Naive B cell (primary cell): ENCODE data around the gene LILRB2. TPM values are rescaled to one million over a fixed set of nuclear protein-coding genes. Genes with fewer than 3 reads are reported as not detected.

Source experiments
- ATAC-seq, 2 donors: fragments of 150-1000 bp; cut with Tn5 transposase; 2 replicates each; pipeline ENCODE4 v1.10.0; 2021; ENCODE audit warnings: low read depth in 2 of 2, mild to moderate bottlenecking in 2 of 2, moderate library complexity in 2 of 2
- DNase-seq: peaks from one replicate; pipeline ENCODE4 v3.0.0; 2022
- H3K27ac Mint-ChIP-seq, 6 donors: one replicate each; pipeline ENCODE4 v1.8.0; 2020 to 2022; ENCODE audit warnings: mild to moderate bottlenecking in 6 of 6, mixed read lengths in 6 of 6, moderate library complexity in 5 of 6, inconsistent platforms in 2 of 6
- H3K27me3 Mint-ChIP-seq, 3 donors: one replicate each; pipeline ENCODE4 v1.8.0; 2021 to 2022; ENCODE audit warnings: mixed read lengths in 3 of 3, mild to moderate bottlenecking in 1 of 3
- H3K36me3 Mint-ChIP-seq, 2 donors: one replicate each; pipeline ENCODE4 v1.8.0; 2020 to 2022; ENCODE audit warnings: mixed read lengths in 2 of 2, inconsistent platforms in 1 of 2, mild to moderate bottlenecking in 1 of 2
- H3K4me1 Mint-ChIP-seq, 3 donors: one replicate each; pipeline ENCODE4 v1.8.0; 2020 to 2022; ENCODE audit warnings: mixed read lengths in 3 of 3, inconsistent platforms in 1 of 3, mild to moderate bottlenecking in 1 of 3, moderate library complexity in 1 of 3
- H3K4me3 Mint-ChIP-seq, 8 donors: one replicate each; pipeline ENCODE4 v1.8.0; 2020 to 2022; ENCODE audit warnings: mild to moderate bottlenecking in 8 of 8, mixed read lengths in 8 of 8, moderate library complexity in 8 of 8, inconsistent platforms in 2 of 8
- H3K9me3 Mint-ChIP-seq, 7 donors: one replicate each; pipeline ENCODE4 v1.8.0; 2020 to 2022; ENCODE audit warnings: mixed read lengths in 7 of 7, mild to moderate bottlenecking in 5 of 7, inconsistent platforms in 2 of 7, moderate library complexity in 1 of 7
- polyA plus RNA-seq, 6 donors: library from polyadenylated mRNA; unstranded; fragments of 300-500 nt; fragmentation: Illumina TruSeq; gene quantifications; one replicate each; pipeline ENCODE4 v1.2.3, GENCODE V29; 2021; ENCODE audit warnings: low read depth in 6 of 6

The LILRB2 gene
- polyA plus RNA-seq, 6 donors from 2014 or later: 0.36 to 1.6 (median 0.76) TPM; not detected in 1

DNA sequence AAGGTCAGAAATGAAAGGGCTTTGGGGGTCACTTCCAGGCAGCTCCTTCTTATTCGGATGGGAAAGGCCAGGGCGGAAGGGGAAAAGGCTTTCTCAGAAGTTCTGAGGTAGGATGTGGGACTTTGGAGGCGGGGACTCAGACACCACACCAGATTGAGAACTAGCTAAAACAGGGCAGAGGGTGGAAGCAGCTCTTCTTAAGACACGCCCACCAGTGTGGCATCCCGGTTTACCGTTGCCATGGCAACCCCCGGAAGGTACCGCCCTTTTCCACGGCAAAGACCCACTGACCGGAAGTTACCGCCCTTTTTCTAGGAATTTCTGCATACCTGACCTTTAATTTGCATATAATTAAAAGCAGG, 35.8 kb upstream of the LILRB2 start:
- DNase-seq: no peak
- H3K4me3 Mint-ChIP-seq: no peak overlapping the region
- ATAC-seq: no peak
- H3K9me3 Mint-ChIP-seq: no peaks in the 10 kb centered on the region
- no peaks in the 10 kb centered on the region for H3K36me3 Mint-ChIP-seq
- H3K27ac Mint-ChIP-seq: peak overlapping the region in 5 of 6 donors; percentile 20 to 92 (median 86)
- H3K27me3 Mint-ChIP-seq: peaks cover 31 to 43% (median 36%) of the 10 kb centered on the region in 3 donors
- peaks cover 13 to 41% (median 25%) of the 10 kb centered on the region in 3 donors for H3K4me1 Mint-ChIP-seq

DNA sequence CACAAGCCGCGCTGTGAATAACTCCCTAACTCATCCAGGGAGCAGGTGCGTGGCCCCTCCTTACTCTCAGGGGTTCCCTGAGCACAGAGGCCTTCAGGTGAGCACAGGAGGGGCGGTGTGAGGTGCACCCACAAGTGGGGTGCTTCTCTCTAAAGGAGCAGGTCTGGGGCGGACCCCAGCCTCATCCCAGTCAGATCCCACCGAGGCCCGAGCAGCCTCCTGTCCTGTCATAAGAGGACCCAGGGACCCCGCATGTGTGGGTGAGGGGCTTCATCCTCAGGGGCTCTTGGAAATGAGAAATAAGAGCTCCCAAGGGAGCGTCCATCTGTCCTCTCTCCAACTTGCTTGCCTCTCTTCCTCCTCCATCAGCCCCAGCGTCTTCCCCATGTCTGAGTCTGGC, 35.0 kb upstream of the LILRB2 start:
- Mint-ChIP-seq H3K36me3 (no peaks in the 10 kb centered on the region), H3K27ac (peak overlapping the region in 3 of 6 donors; percentile 56 to 87 (median 86)), H3K4me1 (peaks cover 13 to 41% (median 25%) of the 10 kb centered on the region in 3 donors), H3K4me3 (no peak overlapping the region), H3K27me3 (peaks cover 36 to 48% (median 36%) of the 10 kb centered on the region in 3 donors), H3K9me3 (no peaks in the 10 kb centered on the region)
- no peak for ATAC-seq
- DNase-seq: no peak

DNA sequence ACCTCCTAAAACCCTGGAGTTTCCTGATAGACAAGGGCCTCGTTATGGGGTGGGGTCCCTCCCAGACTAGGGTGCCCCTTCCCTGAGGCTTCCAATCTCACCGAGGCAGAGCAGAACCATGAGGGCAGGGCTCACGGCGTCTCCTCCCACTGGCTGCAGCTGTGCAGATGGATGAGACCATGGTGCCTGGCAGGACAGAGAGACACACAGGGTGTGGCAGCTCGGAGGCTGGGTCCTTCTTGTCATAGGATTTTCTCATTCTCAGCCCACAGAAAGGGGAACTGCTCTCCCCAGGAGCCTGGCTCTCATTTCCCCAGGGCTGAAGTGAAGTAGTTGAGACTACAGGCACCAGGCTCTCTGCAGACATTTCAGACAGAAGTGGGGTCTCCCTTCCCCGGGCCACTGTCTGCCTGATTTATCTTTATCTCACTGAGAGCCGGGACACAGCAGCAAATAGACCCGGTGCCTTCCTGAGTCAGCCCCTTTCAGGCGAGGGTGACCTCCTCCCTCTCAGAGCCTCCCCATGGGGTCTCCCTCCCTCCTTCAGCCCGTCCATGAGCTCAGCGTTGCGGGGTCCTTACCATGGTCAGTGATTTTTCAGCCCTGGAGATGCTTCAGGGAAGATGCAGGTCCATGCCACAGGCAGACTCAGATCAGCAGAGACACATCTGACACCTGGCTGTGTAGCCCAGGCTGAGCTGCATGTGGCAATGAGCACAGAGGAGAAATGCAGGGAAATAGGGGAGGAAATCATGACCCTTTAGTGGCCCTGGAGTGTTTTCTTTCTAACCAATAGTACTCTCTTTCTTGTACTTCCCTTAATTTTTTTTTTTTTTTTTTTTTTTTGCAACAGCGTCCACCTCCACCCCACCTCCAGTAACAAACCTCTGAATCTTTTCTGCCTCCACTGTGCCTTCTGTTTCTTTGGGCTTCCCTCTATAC, 31.8 kb upstream of the LILRB2 start, which contains the start of gene LILRA5:
TSS of gene LILRA5 (minus strand) at position 731 of the 942 bp plus-strand sequence. CDS start at position 584, 147 bp downstream.
- H3K27ac Mint-ChIP-seq: peak within 1 kb of the TSS in 2 of 6 donors; percentile 75 to 81
- H3K4me1 Mint-ChIP-seq: peaks cover 10 to 20% (median 18%) of the 10 kb centered on the region in 3 donors
- H3K36me3 Mint-ChIP-seq: no peaks in the 10 kb centered on the region
- peak; percentile 63 for DNase-seq
- H3K9me3 Mint-ChIP-seq: no peaks in the 10 kb centered on the region
- ATAC-seq: peak; percentile 98 to 99
- H3K4me3 Mint-ChIP-seq: peak within 1 kb of the TSS in 2 of 8 donors; percentile 12 to 59
- peaks cover 45 to 61% (median 51%) of the 10 kb centered on the region in 3 donors for H3K27me3 Mint-ChIP-seq

DNA sequence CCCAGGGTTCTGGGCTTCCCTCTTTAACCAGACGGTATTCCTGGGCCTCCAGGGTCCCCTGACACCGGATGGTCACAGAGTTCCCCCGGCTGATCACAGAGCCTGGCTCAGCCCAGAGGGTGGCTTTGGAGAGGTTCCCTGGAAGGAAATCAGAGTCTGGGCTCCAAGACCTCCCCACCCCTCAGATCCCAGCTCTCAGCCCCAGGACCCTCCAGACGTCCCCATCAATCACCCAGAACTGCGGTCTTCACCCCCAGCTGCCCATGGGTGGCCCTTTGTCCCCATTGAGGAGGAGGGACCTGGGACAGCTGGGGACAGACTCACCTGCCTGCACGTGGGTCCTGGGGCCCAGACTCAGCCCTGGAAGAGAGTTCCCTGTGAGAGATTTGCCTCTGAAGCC, 31.1 kb upstream of the LILRB2 start:
- no peak for ATAC-seq
- Mint-ChIP-seq H3K9me3 (no peaks in the 10 kb centered on the region), H3K4me1 (peaks cover 10 to 20% (median 14%) of the 10 kb centered on the region in 3 donors), H3K27me3 (peaks cover 51 to 68% (median 58%) of the 10 kb centered on the region in 3 donors), H3K4me3 (no peak overlapping the region), H3K27ac (no peak overlapping the region), H3K36me3 (no peaks in the 10 kb centered on the region)
- DNase-seq: no peak

DNA sequence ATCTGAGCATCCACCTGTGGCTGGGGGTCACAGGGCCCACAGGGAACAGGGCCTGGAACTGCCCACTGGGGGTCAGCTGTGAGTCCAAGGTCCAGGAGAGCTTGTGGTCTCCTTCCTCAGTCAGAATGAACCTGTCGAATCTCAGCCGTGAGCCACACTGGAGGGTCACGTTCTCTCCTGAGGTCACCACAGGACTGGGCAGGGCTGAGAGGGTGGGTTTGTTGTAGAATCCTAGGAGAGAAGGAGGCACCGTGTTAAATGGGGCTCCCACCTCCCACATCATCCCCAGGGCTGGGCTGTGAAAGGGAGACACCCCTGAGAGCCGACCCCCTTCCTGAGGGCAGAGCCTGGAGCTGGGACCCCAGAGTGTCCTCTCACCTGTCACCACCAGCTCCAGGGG, 30.6 kb upstream of the LILRB2 start:
- ATAC-seq (no peak), DNase-seq (no peak)
- peak overlapping the region in 1 of 6 donors; percentile 22 for H3K27ac Mint-ChIP-seq
- peaks cover 10 to 19% (median 14%) of the 10 kb centered on the region in 3 donors for H3K4me1 Mint-ChIP-seq
- H3K27me3 Mint-ChIP-seq: peaks cover 54 to 70% (median 62%) of the 10 kb centered on the region in 3 donors
- no peak overlapping the region for H3K4me3 Mint-ChIP-seq
- H3K36me3 Mint-ChIP-seq: no peaks in the 10 kb centered on the region
- no peaks in the 10 kb centered on the region for H3K9me3 Mint-ChIP-seq

DNA sequence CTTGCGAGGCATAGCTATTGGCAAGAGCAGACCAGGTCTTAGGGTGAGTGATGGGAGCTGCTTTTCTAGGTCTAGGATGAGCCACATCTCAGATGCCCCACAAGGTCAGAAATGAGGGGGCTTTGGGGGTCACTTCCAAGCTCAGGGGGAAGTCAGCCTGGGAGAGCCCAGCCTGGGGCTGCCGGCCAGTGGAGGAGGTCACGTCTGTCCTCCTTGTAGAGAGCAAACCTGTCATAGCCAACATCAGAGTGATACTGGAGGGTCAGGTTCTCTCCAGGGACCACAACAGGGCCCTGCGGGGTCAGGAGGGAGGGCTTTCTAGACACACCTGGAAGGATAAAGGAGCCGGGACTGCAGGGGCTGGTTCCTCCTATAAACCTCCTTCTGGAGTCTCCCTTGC, 29.6 kb upstream of the LILRB2 start:
- no peaks in the 10 kb centered on the region for H3K36me3 Mint-ChIP-seq
- H3K4me1 Mint-ChIP-seq: peaks cover 10 to 14% (median 13%) of the 10 kb centered on the region in 3 donors
- H3K9me3 Mint-ChIP-seq: no peaks in the 10 kb centered on the region
- peaks cover 58 to 72% (median 65%) of the 10 kb centered on the region in 3 donors for H3K27me3 Mint-ChIP-seq
- H3K27ac Mint-ChIP-seq: no peak overlapping the region
- peak overlapping the region in 1 of 8 donors; percentile 22 for H3K4me3 Mint-ChIP-seq
- no peak for ATAC-seq
- no peak for DNase-seq

DNA sequence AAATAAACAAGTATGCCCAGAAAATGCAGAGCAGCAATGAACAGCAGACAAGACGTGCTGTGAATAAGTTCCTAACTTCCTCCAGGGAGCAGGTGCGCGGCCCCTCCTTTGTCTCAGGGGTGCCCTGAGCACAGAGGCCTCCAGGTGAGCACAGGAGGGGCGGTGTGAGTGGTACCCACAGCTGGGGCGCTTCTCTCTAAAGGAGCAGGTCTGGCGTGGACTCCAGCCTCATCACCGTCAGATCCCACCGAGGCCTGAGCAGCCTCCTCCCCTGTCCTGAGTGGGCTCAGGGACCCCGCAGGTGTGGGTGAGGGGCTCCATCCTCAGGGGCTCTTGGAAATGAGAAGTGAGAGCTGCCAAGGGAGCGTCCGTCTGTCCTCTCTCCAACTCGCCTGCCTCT, 28.9 kb upstream of the LILRB2 start:
- Mint-ChIP-seq H3K27ac (no peak overlapping the region), H3K27me3 (peaks cover 65 to 75% (median 72%) of the 10 kb centered on the region in 3 donors), H3K4me3 (no peak overlapping the region), H3K9me3 (peaks cover 0 to 5% (median 0%) of the 10 kb centered on the region in 7 donors), H3K4me1 (peaks cover 13 to 17% (median 14%) of the 10 kb centered on the region in 3 donors), H3K36me3 (peaks cover 0 to 2% of the 10 kb centered on the region in 2 donors)
- no peak for DNase-seq
- no peak for ATAC-seq

DNA sequence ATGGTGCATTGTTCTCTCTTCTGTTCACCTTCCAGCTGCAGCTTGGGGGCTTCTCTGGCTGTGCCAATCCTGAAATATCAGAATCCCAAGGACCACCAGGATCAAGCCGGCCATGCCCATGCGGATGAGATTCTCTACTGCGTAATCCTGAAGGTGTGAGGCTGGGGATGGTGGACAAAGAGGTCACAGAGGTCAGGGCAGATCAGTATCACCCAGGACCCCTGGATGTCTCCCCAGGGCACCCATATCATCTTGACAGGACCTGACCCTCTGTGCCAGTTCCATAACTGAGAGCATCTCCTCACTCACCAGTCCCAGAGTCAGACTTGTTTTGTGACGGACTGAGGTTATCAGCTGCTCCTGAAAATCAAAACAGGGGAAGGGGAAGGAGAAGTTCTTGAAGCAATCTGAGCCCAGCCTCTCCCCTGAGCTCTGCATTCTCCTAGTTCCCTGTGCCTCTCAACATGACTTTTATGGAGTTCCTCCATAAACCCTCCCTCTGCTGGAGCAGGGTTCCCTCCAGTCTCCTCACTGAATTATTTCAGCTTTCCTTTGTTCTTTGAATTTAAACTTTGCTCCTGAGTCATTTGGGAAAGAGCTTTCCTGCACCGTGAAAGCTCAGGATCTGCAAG, 26.6 kb upstream of the LILRB2 start:
- no peak overlapping the region for H3K27ac Mint-ChIP-seq
- peaks cover 0 to 6% (median 2%) of the 10 kb centered on the region in 7 donors for H3K9me3 Mint-ChIP-seq
- H3K36me3 Mint-ChIP-seq: peaks cover 0 to 4% of the 10 kb centered on the region in 2 donors
- peaks cover 7 to 15% (median 11%) of the 10 kb centered on the region in 3 donors for H3K4me1 Mint-ChIP-seq
- H3K27me3 Mint-ChIP-seq: peaks cover 65 to 75% (median 65%) of the 10 kb centered on the region in 3 donors
- H3K4me3 Mint-ChIP-seq: peak overlapping the region in 1 of 8 donors; percentile 41
- DNase-seq: no peak
- ATAC-seq: no peak

DNA sequence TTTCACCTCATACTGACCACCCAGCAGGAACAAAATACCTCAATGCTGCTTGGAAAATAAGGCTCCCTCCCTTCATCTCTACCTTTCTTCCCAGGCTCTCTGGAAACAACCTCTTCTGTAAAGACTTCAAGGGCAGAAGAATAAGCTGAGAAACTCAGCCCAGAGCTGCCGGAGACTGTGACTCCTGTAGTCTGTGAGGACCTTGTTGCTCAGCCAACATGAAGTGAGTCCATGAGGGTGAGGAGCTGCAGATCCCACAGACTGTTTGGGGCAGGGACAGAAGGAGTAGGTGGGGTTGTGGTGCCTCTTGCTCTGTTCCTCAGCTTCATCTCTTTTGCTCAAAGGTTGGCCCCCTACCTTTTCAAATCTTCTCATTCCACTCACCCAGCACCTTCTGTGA, 24.2 kb upstream of the LILRB2 start:
- ATAC-seq (no peak), DNase-seq (no peak)
- Mint-ChIP-seq H3K4me3 (no peak overlapping the region), H3K4me1 (peaks cover 0 to 12% (median 6%) of the 10 kb centered on the region in 3 donors), H3K27ac (no peak overlapping the region), H3K9me3 (peaks cover 0 to 6% (median 2%) of the 10 kb centered on the region in 7 donors), H3K36me3 (peaks cover 0 to 4% of the 10 kb centered on the region in 2 donors), H3K27me3 (peaks cover 70 to 83% (median 72%) of the 10 kb centered on the region in 3 donors)

DNA sequence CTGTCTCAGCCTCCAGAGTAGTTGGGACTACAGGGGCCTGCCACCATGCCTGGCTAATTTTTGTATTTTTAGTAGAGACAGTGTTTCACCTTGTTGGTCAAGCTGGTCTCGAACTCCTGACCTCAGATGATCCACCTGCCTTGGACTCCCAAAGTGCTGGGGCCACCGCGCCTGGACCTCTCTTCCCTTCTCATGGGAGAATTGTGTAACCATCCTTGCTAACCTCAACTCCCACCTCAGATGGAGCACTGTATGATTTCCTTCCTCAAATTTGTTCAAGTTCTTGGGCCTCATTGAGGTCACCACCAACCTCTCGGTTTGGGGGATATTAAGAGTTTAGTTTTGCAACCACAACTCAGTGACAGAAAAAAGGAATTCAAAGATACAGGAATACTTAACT, 21.3 kb upstream of the LILRB2 start:
- peak in 1 of 2 donors; percentile 44 for ATAC-seq
- peaks cover 74 to 93% (median 77%) of the 10 kb centered on the region in 3 donors for H3K27me3 Mint-ChIP-seq
- H3K4me1 Mint-ChIP-seq: peaks cover 3 to 12% (median 6%) of the 10 kb centered on the region in 3 donors
- no peak overlapping the region for H3K27ac Mint-ChIP-seq
- peak overlapping the region in 1 of 8 donors; percentile 38 for H3K4me3 Mint-ChIP-seq
- peaks cover 0 to 4% of the 10 kb centered on the region in 2 donors for H3K36me3 Mint-ChIP-seq
- DNase-seq: no peak
- peaks cover 0 to 6% (median 2%) of the 10 kb centered on the region in 7 donors for H3K9me3 Mint-ChIP-seq

DNA sequence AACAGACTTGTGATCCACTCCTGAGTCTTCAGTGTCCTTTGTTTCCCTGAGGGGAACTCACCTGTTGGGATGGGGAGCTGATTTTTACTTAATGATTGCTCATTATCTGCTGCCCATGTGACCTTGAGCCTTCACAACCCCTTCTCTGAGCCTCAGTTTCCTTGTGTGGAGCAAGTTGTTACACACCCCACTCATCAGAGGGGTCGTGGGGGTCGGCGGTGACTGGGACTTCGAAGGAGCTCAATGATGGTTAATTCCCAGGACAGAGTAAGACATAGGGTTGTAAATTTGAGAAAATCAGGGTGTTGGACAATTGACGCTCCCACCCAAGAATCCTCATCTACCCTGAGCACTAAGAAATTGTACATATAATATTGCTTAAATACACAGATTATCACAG, 18.6 kb upstream of the LILRB2 start:
- Mint-ChIP-seq H3K27me3 (peaks cover 53 to 74% (median 60%) of the 10 kb centered on the region in 3 donors), H3K9me3 (peaks cover 0 to 5% (median 0%) of the 10 kb centered on the region in 7 donors)

DNA sequence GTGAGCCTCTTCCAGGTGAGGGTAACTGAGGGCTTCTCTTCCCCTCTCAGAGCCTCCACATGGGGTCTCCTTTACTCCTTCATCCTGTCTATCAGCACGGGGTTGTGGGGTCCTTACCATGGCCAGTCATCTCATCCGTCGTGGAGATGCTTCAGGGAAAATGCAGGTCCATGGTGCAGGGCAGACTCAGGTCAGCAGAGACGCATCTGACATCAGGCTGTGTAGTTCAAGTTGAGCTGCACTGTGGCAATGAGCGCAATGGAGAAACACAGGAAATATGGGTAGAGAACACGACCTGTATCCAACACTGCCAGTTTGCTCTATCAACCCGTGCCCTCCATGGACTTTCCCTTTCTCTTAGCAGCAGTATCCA, 18.2 kb upstream of the LILRB2 start:
- Mint-ChIP-seq H3K4me3 (no peak overlapping the region), H3K4me1 (peaks cover 0 to 6% (median 3%) of the 10 kb centered on the region in 3 donors), H3K36me3 (peaks cover 0 to 6% of the 10 kb centered on the region in 2 donors), H3K27ac (no peak overlapping the region), H3K9me3 (peaks cover 0 to 8% (median 3%) of the 10 kb centered on the region in 7 donors), H3K27me3 (peaks cover 54 to 74% (median 61%) of the 10 kb centered on the region in 3 donors)
- DNase-seq: no peak
- ATAC-seq: no peak

More for the DNA sequence above, 18.6 kb upstream of the LILRB2 start:
- peaks cover 0 to 2% of the 10 kb centered on the region in 2 donors for H3K36me3 Mint-ChIP-seq
- DNase-seq: no peak
- no peak overlapping the region for H3K4me3 Mint-ChIP-seq
- peaks cover under 1 to 6% (median 3%) of the 10 kb centered on the region in 3 donors for H3K4me1 Mint-ChIP-seq
- H3K27ac Mint-ChIP-seq: no peak overlapping the region
- no peak for ATAC-seq
